ENCODE data around the gene ZFP69B. TPM values are rescaled to one million over a fixed set of nuclear protein-coding genes. Genes with fewer than 3 reads are reported as not detected.

ZFP69B gene
- total and polyA plus RNA-seq, 3 donors from 2014 or later = 3.0 to 4.6 (median 4.2) TPM

GRCh38 chr1:40407453-40407852 is 42.8 kb upstream of the ZFP69B start:
- no peak for DNase-seq
- TF ChIP-seq CTCF (IDR thresholded peaks at IDR 0.05) = no peak
- TF ChIP-seq POLR2A (IDR thresholded peaks at IDR 0.05) = no peak

GRCh38 chr1:40409467-40409866 is 40.8 kb upstream of the ZFP69B start:
- no peaks in the 10 kb centered on the region for H3K4me1 ChIP-seq
- WGBS, 2 donors = 91 to 92% methylated on average over 4 of the region's 4 CpGs
- no peak for TF ChIP-seq POLR2A (IDR thresholded peaks at IDR 0.05)
- TF ChIP-seq CTCF (IDR thresholded peaks at IDR 0.05) = no peak
- no peaks in the 10 kb centered on the region for H3K9me3 ChIP-seq
- intact Hi-C loops (cut with DNase I; ENCODE audit: low total_unique reads) = loop anchor here (10.0 kb wide), 1 partner anchor 65 kb away; no protein-coding TSS in a partner anchor
- H3K4me3 ChIP-seq = no peak overlapping the region
- H3K36me3 ChIP-seq (ENCODE audit: low read depth, missing control alignments) = no peaks in the 10 kb centered on the region
- H3K27ac ChIP-seq = no peak overlapping the region
- DNase-seq = no peak
- no peaks in the 10 kb centered on the region for H3K27me3 ChIP-seq

More at GRCh38 chr1:40407453-40407852, 42.8 kb upstream of the ZFP69B start:
- no peak overlapping the region for H3K4me3 ChIP-seq
- H3K9me3 ChIP-seq = no peaks in the 10 kb centered on the region
- no peak overlapping the region for H3K27ac ChIP-seq
- intact Hi-C loops (cut with DNase I; ENCODE audit: low total_unique reads) = loop anchor here (10.0 kb wide), 1 partner anchor 63 kb away; no protein-coding TSS in a partner anchor
- no peaks in the 10 kb centered on the region for H3K4me1 ChIP-seq
- H3K36me3 ChIP-seq (ENCODE audit: low read depth, missing control alignments) = no peaks in the 10 kb centered on the region
- no peaks in the 10 kb centered on the region for H3K27me3 ChIP-seq

- WGBS, 2 donors = 88 to 92% methylated on average over 5 of the region's 5 CpGs
- Histone ChIP-seq H3K27ac (no peak overlapping the region), H3K4me1 (no peaks in the 10 kb centered on the region), H3K27me3 (no peaks in the 10 kb centered on the region), H3K4me3 (no peak overlapping the region), H3K36me3 (ENCODE audit: low read depth, missing control alignments) (no peaks in the 10 kb centered on the region), H3K9me3 (no peaks in the 10 kb centered on the region)
- TF ChIP-seq POLR2A (IDR thresholded peaks at IDR 0.05) = no peak
- TF ChIP-seq CTCF (IDR thresholded peaks at IDR 0.05) = no peak
- intact Hi-C loops (cut with DNase I; ENCODE audit: low total_unique reads) = no loop called here
- DNase-seq = no peak
Observed at GRCh38 chr1:40411294-40411693, 39.0 kb upstream of the ZFP69B start.

GRCh38 chr1:40411843-40412242 is 38.4 kb upstream of the ZFP69B start:
- H3K36me3 ChIP-seq (ENCODE audit: low read depth, missing control alignments) = no peaks in the 10 kb centered on the region
- TF ChIP-seq CTCF (IDR thresholded peaks at IDR 0.05) = no peak
- no peak for TF ChIP-seq POLR2A (IDR thresholded peaks at IDR 0.05)
- DNase-seq = no peak

GRCh38 chr1:40413527-40414252 is 36.6 kb upstream of the ZFP69B start:
- no peaks in the 10 kb centered on the region for H3K36me3 ChIP-seq (ENCODE audit: low read depth, missing control alignments)
- H3K4me1 ChIP-seq = no peaks in the 10 kb centered on the region
- no peak for TF ChIP-seq CTCF (IDR thresholded peaks at IDR 0.05)
- TF ChIP-seq POLR2A (IDR thresholded peaks at IDR 0.05) = no peak
- DNase-seq = no peak
- no peaks in the 10 kb centered on the region for H3K9me3 ChIP-seq
- intact Hi-C loops (cut with DNase I; ENCODE audit: low total_unique reads) = no loop called here
- 89 to 96% methylated on average over 6 of the region's 6 CpGs for WGBS, 2 donors
- no peaks in the 10 kb centered on the region for H3K27me3 ChIP-seq
- H3K4me3 ChIP-seq = no peak overlapping the region
- no peak overlapping the region for H3K27ac ChIP-seq

More at GRCh38 chr1:40411843-40412242, 38.4 kb upstream of the ZFP69B start:
- WGBS, 2 donors = 92 to 96% methylated on average over 2 of the region's 2 CpGs
- Histone ChIP-seq H3K9me3 (no peaks in the 10 kb centered on the region), H3K4me1 (no peaks in the 10 kb centered on the region), H3K27ac (no peak overlapping the region), H3K27me3 (no peaks in the 10 kb centered on the region), H3K4me3 (no peak overlapping the region)
- intact Hi-C loops (cut with DNase I; ENCODE audit: low total_unique reads) = no loop called here
